Measurements from ENCODE around the gene SELENOI. TPM values are rescaled to one million over a fixed set of nuclear protein-coding genes. Genes with fewer than 3 reads are reported as not detected.

The SELENOI gene
- total RNA-seq, 1 donor from 2014 or later = 51.8 TPM

DNA sequence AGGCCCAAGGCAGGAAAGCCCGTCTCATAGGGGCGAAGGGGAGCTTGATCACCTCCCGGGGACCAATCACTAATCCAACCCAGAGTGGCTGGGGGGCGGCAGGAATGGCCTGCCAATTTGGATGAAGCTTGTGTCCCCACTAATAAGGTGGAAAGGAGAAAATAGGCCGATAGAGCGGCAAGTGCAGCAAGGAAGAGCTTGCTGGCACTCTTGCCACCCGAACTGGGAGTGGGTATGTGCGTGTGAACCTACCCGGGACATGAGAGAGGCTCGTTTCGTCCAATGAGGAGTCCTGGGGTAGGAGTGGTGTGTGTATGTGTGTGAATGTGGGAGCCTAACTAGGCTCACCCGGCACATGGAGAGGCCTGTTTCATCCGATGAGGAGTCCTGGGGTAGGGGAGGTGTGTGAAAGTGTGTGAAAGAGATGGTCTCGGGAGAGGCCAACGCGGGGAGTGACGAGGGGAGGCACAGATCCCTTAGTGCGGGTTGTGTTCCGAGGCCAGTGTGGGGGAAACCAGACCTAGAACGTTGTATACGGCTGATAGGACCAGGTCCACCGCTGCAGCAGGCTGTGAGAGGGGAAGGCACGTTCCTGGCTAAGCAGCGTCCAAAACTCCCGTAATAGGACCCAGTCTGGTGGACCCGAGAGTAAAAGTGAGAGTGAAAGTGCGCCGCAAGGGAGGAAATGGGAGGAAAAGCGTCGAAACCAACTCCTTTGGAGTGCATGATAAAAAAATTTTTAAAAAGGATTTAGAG is 47.1 kb upstream of the SELENOI start:
- Mint-ChIP-seq H3K9me3 (no peaks in the 10 kb centered on the region), H3K27ac (no peak overlapping the region)

GRCh38 chr2:26299471-26300101 is 46.4 kb upstream of the SELENOI start:
- no peak overlapping the region for H3K27ac Mint-ChIP-seq
- Histone ChIP-seq H3K4me3 (peak overlapping the region; percentile 42), H3K27ac (no peak overlapping the region), H4K20me1 (ENCODE audit: low read depth) (no peaks in the 10 kb centered on the region), H3K36me3 (no peaks in the 10 kb centered on the region), H2AFZ (replicated peaks) (peak overlapping the region; percentile 83), H3K4me1 (peaks cover 42% of the 10 kb centered on the region), H3F3A (ENCODE audit: low read depth) (peaks cover 45% of the 10 kb centered on the region), H3K9me3 (ENCODE audit: low read depth) (no peaks in the 10 kb centered on the region), H3K9ac (no peak overlapping the region), H3K4me2 (peak overlapping the region; percentile 93), H3K79me2 (ENCODE audit: low read depth) (no peaks in the 10 kb centered on the region), H3K27me3 (peaks cover 26% of the 10 kb centered on the region)
- H3K36me3 Mint-ChIP-seq = peaks cover 3% of the 10 kb centered on the region
- TF ChIP-seq CTCF (IDR thresholded peaks at IDR 0.05) = no peak
- TF ChIP-seq EZH2 (IDR thresholded peaks at IDR 0.05) = no peak
- no peak for TF ChIP-seq EZH2phosphoT487 (IDR thresholded peaks at IDR 0.05)
- no peaks in the 10 kb centered on the region for H3K9me3 Mint-ChIP-seq
- H3K27me3 Mint-ChIP-seq (ENCODE audit: insufficient read depth, low read depth) = peaks cover 11% of the 10 kb centered on the region
- no peak overlapping the region for H3K4me3 Mint-ChIP-seq
- peaks cover 7% of the 10 kb centered on the region for H3K4me1 Mint-ChIP-seq
- DNase-seq (ENCODE audit: low spot score) = peak; percentile 67

More for the DNA sequence above, 47.1 kb upstream of the SELENOI start:
- Histone ChIP-seq H3K4me3 (peak overlapping the region; percentile 42), H3F3A (ENCODE audit: low read depth) (peaks cover 45% of the 10 kb centered on the region), H4K20me1 (ENCODE audit: low read depth) (no peaks in the 10 kb centered on the region), H3K9me3 (ENCODE audit: low read depth) (no peaks in the 10 kb centered on the region), H3K36me3 (no peaks in the 10 kb centered on the region), H3K79me2 (ENCODE audit: low read depth) (no peaks in the 10 kb centered on the region), H3K27ac (no peak overlapping the region), H2AFZ (replicated peaks) (peak overlapping the region; percentile 83), H3K9ac (no peak overlapping the region), H3K27me3 (peaks cover 26% of the 10 kb centered on the region), H3K4me2 (peak overlapping the region; percentile 93), H3K4me1 (peaks cover 42% of the 10 kb centered on the region)
- DNase-seq (ENCODE audit: low spot score) = peak; percentile 49
- Mint-ChIP-seq H3K27me3 (ENCODE audit: insufficient read depth, low read depth) (peaks cover 11% of the 10 kb centered on the region), H3K36me3 (no peaks in the 10 kb centered on the region), H3K4me1 (peaks cover 7% of the 10 kb centered on the region), H3K4me3 (no peak overlapping the region)
- TF ChIP-seq EZH2phosphoT487 (IDR thresholded peaks at IDR 0.05) (no peak), CTCF (IDR thresholded peaks at IDR 0.05) (no peak), EZH2 (IDR thresholded peaks at IDR 0.05) (no peak)

DNA sequence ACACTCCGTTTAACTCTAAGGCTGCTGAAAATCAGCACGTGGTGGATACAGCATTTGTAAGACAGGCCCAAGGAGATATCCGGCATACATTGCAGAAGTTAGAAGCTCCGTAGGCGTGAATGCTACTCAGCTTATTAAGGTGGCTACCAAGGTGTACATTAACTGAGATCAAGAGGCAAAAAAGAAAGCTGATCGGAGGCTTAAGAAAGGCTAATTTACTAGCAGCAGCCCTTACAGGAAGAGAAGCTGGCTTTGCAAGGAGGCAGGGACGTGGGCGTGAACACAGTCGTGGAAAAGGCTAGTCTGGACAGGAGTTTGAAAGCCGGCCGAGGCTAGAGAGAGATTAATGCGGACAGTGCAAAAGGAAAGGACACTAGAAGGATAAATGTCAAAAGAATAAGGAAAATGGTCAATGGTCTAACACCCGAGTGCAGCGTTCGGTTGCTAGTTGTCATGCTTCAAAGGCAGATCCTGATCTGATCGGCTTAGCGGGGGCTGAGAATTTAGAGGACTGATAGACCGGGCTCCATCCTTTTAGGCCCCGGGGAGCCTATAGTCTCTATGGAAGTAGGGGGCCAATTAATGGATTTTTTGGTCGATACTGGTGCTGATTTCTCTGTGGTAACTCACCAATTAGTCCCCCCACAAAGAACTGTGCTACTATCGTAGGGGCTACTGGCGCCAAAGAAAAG is 45.6 kb upstream of the SELENOI start:
- Histone ChIP-seq H3K4me3 (peak overlapping the region; percentile 42), H2AFZ (replicated peaks) (peak overlapping the region; percentile 78), H3K4me2 (peak overlapping the region; percentile 93)

More for the DNA sequence above, 45.6 kb upstream of the SELENOI start:
- peak; percentile 72 for DNase-seq (ENCODE audit: low spot score)
- Histone ChIP-seq H3F3A (ENCODE audit: low read depth) (peaks cover 45% of the 10 kb centered on the region), H3K79me2 (ENCODE audit: low read depth) (no peaks in the 10 kb centered on the region), H4K20me1 (ENCODE audit: low read depth) (no peaks in the 10 kb centered on the region), H3K27me3 (peaks cover 26% of the 10 kb centered on the region), H3K36me3 (no peaks in the 10 kb centered on the region), H3K4me1 (peaks cover 47% of the 10 kb centered on the region), H3K27ac (no peak overlapping the region), H3K9ac (no peak overlapping the region), H3K9me3 (ENCODE audit: low read depth) (no peaks in the 10 kb centered on the region)
- peak; percentile 41 for TF ChIP-seq EZH2phosphoT487 (IDR thresholded peaks at IDR 0.05)
- TF ChIP-seq CTCF (IDR thresholded peaks at IDR 0.05) = no peak
- Mint-ChIP-seq H3K27me3 (ENCODE audit: insufficient read depth, low read depth) (peaks cover 7% of the 10 kb centered on the region), H3K36me3 (peaks cover 3% of the 10 kb centered on the region), H3K27ac (no peak overlapping the region), H3K4me3 (no peak overlapping the region), H3K9me3 (no peaks in the 10 kb centered on the region), H3K4me1 (peaks cover 8% of the 10 kb centered on the region)
